GM10248 (cell line): ENCODE results near the gene GATAD2A.

Source experiments
- CTCF ChIA-PET: fragments of 300-600 bp; sonication (Branson Sonifier 250); formaldehyde crosslinking; extraction: SDS; loops from one replicate; lab custom pipeline; 2021; ENCODE audit warnings: antibody characterized with exemption; lab: Yijun Ruan, JAX
- POLR2A ChIA-PET: fragments of 350-650 bp; sonication (Branson Sonifier 250); formaldehyde crosslinking; extraction: SDS; loops from one replicate; lab custom pipeline; 2020; ENCODE audit warnings: antibody characterized with exemption; lab: Yijun Ruan, JAX
- DNase-seq: peaks from one replicate; pipeline ENCODE4 v3.0.0; 2012; ENCODE audit errors: extremely low spot score
- CTCF ChIP-seq: IDR thresholded peaks from 2 replicates; pipeline ENCODE4 v1.5.1; 2012; ENCODE audit warnings: mild to moderate bottlenecking, low read depth; ENCODE audit errors: extremely low read depth, missing control alignments, control extremely low read depth

GATAD2A gene

GRCh38 chr19:19543640-19544039 lies 138.2 kb downstream of the GATAD2A start:
- ChIA-PET POLR2A (no interaction called here), CTCF (interaction anchor here (1.8 to 16.5 kb wide), 3 partner anchors 8 to 11 kb away, joined by 8 to 251 read pairs (median 11); partner anchors contain the start of genes CILP2 and YJEFN3)
- TF ChIP-seq CTCF = no peak

GRCh38 chr19:19544257-19544953 lies 138.9 kb downstream of the GATAD2A start:
- no peak for TF ChIP-seq CTCF
- ChIA-PET POLR2A (no interaction called here), CTCF (interaction anchor here (1.8 to 16.5 kb wide), 3 partner anchors 8 to 10 kb away, joined by 8 to 251 read pairs (median 11); partner anchors contain the start of genes CILP2 and YJEFN3)
- no peak for DNase-seq

More at GRCh38 chr19:19543640-19544039, 138.2 kb downstream of the GATAD2A start:
- DNase-seq = no peak

GRCh38 chr19:19544954-19545591 lies 139.6 kb downstream of the GATAD2A start:
- no peak for DNase-seq
- POLR2A ChIA-PET = no interaction called here
- no peak for TF ChIP-seq CTCF
- CTCF ChIA-PET = interaction anchor here (2.0 to 16.5 kb wide), 2 partner anchors 10 to 11 kb away, joined by 11 to 251 read pairs; partner anchors contain the start of genes CILP2 and YJEFN3

GRCh38 chr19:19545707-19546106 lies 140.2 kb downstream of the GATAD2A start:
- TF ChIP-seq CTCF = no peak
- no peak for DNase-seq
- POLR2A ChIA-PET = no interaction called here
- CTCF ChIA-PET = interaction anchor here (2.0 to 16.5 kb wide), 2 partner anchors 10 to 11 kb away, joined by 11 to 251 read pairs; partner anchors contain the start of genes CILP2 and YJEFN3

GRCh38 chr19:19546751-19547162 lies 141.3 kb downstream of the GATAD2A start:
- no peak for DNase-seq
- ChIA-PET POLR2A (no interaction called here), CTCF (interaction anchor here (2.0 to 16.5 kb wide), 2 partner anchors 9 to 13 kb away, joined by 11 to 251 read pairs; partner anchors contain the start of genes CILP2 and YJEFN3)
- TF ChIP-seq CTCF = no peak

- DNase-seq = no peak
- ChIA-PET POLR2A (interaction anchor here (0.5 kb wide), 1 partner anchor 116 kb away, joined by 3 read pairs; the partner anchor contains the start of gene ATP13A1), CTCF (interaction anchor here (16.5 kb wide), 1 partner anchor 14 kb away, joined by 251 read pairs; the partner anchor contains the start of genes CILP2 and YJEFN3)
- no peak for TF ChIP-seq CTCF
Measured at GRCh38 chr19:19547674-19548336, 142.3 kb downstream of the GATAD2A start.
